ENCODE data around the gene CYP1B1.
"Not testable (repeated sequence)": the region's sequence is repeated elsewhere in the genome, so short reads cannot be mapped to it uniquely, and the experiment has no call there.

The CYP1B1 gene

DNA sequence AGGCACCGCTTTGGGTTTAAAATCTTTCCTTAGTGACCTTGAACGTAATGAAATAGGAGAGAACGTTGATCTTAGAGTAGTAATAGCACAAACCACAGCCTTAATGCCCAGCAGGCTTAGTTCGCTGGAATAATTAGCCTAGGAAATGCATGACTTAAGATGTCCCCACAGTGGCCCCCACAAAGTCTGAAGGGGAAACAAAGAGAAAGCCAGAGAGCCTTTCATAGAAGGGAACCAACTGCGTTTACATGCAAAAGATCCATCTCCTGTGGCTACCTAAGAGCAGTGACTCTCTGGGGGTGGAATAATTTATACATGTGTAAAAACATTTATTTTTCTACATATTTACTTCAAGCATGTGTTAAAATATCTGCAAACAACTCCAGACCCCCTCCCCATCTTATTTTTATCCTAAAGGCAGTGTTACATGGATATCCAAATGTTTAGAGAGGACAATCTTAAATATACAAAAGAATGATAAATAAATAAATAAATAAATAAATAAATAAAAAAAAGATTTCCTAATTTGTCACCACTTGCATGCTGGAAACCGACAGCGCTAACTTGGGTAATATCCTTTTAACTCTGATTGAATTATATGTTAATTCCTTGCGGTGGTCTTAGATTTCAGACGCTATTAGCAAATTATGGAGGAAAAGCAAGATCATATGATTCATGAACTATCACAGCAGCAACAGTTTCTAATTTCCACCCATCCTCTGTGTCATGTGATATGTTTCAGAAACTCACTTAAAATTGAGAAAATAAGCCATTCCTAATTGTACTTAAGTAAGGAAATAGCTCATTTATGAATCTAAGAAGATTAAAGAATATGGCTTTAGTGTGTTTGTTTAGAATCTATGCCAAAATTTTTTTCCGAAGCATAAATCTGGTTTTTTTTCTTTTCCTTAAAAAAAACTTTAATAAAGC, 23.4 kb upstream of the CYP1B1 start:
- in situ Hi-C loops (cut with MboI; ENCODE audit: low sequenced_read_pairs) = no loop called here

DNA sequence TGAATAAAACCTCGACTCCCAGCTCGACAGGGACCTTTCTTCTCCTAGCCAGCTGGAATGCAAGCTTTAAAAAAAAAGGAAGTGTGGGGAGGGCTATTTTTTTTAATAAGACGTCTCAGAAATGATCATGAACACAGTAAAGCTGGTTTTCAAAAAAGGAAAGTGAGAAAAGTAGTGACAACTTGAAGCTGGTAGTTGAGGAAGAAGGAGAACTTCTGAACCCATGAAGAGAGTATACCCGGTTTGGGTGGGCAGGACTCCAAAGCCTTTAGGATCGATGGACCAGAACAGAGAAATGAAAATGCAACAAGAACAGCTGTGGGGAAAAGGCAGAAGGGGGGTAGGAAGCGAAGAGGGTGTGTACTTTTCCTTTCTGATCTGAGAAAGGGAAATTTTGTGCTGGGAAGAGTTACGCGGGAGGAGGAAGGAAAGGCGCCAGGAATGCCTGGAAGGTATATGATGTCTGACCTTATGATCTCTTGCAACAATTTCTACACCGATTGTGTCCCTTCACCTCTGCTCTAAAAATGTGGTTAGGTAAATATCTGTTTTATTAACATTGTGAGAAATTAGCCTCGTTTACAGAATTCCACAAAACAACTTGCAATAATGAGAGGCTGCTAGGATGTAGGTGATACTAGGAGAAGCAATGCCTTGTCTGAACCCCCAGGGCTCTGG, 22.6 kb upstream of the CYP1B1 start:
- in situ Hi-C loops (cut with MboI; ENCODE audit: low sequenced_read_pairs) = no loop called here

DNA sequence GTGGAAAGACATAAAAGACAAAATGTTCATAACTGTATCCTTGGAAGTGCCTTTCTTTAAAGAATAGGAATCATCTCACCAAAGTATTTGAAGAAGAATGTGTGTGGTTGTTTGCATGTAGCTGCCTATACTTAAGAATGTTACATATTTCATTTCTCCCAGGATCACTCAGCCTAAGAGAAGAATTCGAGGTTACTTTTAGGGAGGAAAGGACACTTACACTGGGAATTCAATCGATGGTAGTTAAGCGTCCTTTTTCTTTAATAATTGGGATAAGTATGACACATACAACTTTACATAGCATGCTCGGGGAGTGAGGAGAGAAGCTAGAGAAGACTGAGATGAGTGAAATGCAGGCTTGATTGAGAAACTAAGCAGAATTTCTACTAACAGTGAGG, 22.0 kb upstream of the CYP1B1 start:
- in situ Hi-C loops (cut with MboI; ENCODE audit: low sequenced_read_pairs) = no loop called here

DNA sequence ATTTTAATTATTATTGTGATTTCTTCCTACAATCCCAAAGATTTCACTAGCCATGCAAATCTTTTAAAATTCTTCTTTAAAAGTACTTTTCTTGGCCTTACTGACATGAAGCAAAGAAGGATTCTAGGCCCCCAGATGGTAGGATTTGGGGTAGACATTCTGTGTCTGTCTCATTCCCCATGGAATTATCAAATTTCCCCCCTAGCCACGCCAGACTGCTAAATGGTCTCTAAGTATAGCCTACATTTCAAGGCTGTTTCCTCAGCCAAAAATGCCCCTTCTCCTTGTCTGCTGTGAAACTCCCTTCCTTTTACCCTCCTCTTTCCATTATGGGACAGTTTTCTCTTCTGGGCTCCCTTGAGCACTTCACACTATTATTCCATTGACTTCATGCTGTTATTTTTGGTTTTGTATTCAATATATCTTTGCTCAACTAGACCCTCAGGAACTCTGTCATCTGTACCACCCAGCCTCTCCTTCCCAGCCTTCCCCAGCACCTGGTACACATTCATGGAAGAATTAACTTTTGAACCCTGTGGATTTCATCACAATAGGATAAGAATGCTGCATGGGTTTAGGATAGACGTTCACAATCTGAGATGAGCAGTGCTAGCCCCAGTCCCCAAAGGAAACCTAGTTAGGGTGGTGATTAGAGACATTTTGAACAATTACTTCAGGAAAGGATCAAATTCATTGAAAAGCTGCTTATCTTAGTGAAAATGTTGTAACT, 21.5 kb upstream of the CYP1B1 start:
- in situ Hi-C loops (cut with MboI; ENCODE audit: low sequenced_read_pairs) = no loop called here

DNA sequence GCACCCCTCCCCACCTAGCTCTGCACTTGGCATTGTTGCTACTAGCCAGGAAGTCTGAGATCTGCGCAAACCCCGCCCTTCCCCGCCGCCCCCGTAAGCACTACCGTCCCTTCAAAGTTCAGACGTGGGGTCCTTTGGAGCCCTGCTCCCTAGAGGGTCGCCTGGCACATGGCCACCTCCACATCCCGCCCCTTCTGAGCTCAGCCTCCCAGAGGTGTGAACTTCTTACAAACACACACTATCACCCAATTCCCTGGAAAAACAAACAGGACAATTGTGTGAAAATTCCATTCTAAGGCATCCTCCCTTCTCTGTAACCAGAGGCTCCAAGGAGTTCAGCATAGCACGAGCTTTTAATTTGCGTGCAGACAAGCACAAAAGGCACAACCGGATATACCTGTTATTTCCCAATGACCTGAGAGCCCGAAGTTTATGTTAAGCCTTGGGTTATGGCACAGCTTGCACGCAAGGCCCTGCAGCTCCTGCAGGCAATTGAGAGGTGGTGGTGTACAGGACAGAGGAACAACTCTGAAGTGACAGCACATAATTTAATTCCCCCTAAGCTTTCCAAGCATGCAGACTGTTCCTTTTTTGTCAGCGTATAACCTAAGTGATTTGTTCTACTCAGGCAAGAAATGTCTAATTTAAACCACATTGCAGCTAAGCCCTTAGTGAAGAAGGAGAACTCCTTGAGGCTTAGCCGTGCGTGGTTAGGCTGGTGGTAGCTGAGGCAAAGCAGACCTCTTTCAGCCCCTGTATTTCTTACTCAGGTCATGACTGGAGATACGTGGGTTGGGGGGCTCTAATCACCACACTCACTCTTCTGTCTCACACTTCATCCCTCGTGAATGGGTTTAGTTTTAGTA, 20.3 kb upstream of the CYP1B1 start:
- in situ Hi-C loops (cut with MboI; ENCODE audit: low sequenced_read_pairs) = no loop called here

DNA sequence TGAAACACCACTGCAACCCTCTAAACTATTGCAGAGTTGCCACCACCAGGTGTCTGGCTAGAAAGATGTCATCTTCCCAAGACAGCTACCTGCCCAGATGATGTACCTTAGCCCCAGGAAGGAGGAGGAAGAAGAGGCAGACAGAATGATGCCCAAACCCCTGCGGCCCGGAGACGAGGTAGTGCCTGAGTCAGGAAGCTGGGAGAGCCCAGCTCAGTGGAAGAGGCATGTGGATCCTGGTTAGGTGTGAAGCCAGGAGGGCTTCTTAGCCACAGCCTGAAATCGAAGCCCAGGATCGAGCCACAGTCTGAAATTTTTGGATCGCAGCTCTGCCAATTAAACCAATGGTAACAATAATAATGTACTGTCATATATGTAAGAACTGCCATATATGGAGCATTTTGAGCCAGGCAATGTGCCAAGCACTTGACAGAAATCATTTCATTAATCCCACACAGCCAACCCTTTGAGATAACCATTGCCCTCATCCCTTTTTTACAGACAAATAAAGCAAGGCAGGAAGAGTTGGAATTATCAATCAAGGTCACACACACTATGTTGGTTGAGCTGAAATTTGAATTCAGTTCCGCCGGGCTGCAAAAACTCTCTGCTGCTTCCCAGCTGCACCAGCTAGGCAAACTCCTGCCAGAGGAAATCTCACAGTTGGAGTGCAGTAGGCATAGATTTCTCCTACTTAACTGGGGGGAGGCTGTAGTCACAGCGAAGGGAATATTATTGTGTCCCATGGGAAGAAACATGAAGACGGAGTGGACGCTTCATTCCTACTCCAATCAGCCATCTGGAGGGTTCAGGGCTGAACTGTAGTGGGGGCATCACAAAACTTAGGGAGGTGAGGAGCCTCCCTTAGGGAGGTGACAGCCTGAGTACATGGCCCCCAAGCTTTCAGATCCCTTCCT, 19.4 kb upstream of the CYP1B1 start:
- in situ Hi-C loops (cut with MboI; ENCODE audit: low sequenced_read_pairs) = no loop called here

DNA sequence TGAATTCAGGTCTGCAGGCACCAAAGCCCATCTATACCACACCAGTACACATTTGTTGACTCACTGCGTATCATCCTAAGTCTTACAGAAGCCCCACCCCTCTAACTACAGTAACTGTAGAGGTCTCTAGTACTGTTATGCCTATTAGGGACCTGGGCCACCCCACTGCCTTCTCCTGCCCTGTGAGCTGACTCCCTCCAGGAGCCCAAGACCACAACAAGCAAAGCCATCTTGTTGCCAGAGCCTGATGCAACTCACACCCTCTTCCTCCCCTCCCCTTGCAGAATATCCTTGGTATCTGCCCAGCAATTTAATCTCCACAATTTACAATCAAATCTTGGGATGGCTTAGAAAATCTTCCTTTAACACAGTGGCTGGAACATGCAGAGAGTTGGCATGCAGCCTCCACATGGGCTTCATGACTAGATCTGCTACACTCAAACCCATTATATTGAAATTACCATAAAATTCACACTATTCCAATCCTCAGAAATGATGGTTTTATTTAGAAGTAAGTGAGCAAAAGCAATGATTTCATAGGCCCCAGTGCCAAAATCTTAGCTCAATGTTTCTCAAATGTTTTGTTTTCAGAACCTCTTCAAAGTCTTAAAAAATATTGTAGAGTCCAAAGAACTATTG, 17.7 kb upstream of the CYP1B1 start:
- in situ Hi-C loops (cut with MboI; ENCODE audit: low sequenced_read_pairs) = no loop called here

DNA sequence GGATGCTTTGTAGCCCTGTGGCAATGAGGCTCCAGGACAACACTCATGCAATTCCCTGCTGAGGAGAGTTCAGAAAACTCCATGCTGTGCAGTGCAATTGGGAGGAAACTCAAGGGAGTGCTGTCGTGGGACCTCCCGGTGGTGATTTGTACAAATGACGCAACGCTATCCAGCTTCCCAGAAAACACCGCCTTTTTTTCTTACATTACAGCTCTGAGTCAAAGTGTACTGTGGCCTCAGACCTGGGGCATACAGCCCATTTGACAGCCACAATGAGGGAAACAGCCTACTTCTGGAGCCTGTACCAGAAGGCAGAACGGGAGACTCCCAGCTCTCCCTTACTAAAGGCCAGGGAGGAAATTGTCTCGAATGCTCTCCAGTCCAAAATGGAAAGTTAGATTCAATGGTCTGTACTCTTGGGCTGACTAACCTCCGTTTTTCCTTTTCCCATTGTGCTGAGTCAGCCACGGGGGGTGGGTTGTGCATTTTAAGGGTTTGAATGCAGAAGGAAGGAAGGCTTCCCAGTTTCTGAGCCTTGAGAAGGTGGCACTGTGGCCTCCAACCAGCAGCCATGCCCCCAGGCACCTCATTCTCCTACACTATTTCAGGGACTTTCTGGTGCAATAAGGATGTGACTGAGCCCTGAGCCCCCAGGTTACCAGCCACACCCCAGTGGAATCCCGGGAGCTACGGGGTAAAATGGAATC, 16.4 kb upstream of the CYP1B1 start:
- in situ Hi-C loops (cut with MboI; ENCODE audit: low sequenced_read_pairs) = no loop called here

DNA sequence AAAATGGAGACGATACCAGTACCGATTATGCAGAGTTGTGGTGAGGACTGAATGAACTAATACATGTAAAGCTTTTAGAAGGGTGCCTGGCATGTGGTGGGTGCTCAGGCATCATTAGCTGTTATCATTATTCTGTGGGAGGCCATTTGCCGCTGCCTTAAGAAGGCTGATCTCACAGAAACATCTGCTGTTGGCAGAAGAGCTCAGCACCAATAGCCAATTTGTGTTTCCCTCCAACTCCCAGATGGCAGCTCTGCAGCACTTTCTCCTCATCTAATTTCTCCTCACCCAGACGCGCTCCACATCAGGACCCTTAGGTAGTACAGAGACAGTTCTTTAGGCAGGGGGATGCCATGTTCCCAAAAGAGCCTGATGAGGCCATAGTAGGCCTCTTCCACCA, 15.8 kb upstream of the CYP1B1 start:
- in situ Hi-C loops (cut with MboI; ENCODE audit: low sequenced_read_pairs) = no loop called here

DNA sequence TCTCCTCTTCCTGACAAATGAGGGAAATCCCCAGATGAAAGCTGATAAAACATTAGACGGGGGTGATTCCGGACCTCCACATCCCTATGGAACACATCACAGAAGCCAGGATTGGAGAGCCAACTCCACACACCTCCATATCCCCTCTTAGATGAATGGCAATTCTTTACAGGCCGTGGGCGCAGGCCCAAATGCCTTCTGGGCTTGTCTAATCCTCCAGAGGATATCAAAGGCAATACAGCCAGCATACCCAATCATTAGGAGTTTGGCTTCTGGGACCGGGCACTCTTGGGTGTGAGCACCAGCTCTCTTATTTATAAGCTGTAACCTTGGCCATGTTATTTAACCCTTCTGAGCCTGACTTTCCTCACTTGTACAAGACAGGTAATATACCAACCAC, 15.0 kb upstream of the CYP1B1 start:
- in situ Hi-C loops (cut with MboI; ENCODE audit: low sequenced_read_pairs) = no loop called here

DNA sequence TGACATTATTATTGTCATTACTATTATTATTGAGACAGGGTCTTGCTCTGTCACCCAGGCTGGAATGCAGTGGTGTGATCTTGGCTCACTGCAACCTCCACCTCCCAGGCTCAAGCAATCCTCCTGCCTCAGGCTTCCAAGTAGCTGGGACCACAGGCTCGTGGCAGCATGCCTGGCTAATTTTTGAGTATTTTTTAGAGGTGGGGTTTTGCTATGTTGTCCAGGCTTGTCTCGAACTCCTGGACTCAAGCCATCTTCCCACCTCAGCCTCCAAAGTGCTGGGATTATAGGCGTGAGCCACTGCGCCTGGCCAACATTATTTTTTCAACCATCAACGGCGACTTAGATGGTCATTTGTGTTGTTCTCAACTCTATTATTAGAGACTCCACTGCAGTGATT, 14.3 kb upstream of the CYP1B1 start:
- in situ Hi-C loops (cut with MboI; ENCODE audit: low sequenced_read_pairs) = not testable (repeated sequence)

DNA sequence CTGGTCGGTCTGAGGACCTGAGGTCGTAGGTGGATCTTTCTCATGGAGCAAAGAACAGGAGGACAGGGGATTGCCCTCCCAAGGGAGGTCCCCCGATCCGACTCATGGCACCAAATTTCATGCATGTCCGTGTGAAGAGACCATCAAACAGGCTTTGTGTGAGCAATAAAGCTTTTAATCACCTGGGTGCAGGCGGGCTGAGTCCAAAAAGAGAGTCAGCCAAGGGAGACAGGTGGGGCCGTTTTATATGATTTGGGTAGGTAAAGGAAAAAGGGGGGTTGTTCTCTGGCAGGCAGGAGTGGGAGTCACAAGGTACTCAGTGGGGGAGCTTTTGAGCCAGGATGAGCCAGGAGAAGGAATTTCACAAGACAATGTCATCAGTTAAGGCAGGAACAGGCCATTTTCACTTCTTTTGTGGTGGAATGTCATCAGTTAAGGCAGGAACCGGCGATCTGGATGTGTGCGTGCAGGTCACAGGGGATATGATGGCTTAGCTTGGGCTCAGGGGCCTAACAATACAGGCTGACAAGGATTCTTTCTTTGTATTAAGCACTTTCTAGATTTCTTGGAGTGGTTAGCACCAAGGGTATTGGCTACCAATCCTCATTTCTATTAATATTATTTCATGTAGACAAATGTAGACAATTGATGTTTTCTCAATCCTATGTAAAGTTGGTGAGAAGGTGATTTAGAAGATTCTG, 10.2 kb upstream of the CYP1B1 start:
- in situ Hi-C loops (cut with MboI; ENCODE audit: low sequenced_read_pairs) = not testable (repeated sequence)

DNA sequence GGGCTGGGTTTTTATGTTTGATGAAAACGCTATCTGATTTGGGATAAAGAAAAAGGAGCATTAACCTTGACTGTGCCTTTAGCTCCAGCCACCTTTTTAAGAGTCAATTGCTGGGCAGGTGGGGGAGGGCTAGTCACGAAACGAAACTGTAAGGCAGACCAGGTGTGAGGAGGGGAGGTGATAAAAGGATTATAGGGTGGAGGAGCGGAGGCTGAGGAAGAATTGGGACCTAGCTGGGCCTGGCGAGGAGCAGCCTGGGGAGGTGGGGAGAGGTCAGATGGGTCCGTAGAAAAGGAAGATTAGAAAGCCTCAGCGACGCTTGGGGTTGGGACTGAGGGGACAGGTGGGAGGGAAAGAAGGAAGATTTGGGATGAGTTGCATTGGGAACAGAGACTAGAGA, 8.6 kb upstream of the CYP1B1 start:
- in situ Hi-C loops (cut with MboI; ENCODE audit: low sequenced_read_pairs) = not testable (repeated sequence)

DNA sequence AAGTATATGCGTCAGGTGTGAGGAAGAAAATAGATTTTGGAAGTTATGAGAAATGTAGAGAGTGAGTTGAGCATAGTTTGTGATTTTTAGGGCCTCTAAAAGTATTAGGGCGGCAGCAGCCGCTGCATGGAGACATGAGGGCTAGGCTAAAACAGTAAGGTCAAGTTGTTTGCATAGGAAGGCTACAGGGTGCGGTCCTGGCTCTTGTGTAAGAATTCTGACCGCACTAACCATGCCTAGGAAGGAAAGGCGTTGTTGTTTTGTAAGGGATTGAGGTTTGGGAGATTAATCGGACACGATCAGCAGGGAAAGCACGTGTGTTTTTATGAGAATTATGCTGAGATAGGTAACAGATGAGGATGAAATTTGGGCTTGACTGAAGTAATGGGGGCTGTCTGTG, 6.8 kb upstream of the CYP1B1 start:
- in situ Hi-C loops (cut with MboI; ENCODE audit: low sequenced_read_pairs) = not testable (repeated sequence)

DNA sequence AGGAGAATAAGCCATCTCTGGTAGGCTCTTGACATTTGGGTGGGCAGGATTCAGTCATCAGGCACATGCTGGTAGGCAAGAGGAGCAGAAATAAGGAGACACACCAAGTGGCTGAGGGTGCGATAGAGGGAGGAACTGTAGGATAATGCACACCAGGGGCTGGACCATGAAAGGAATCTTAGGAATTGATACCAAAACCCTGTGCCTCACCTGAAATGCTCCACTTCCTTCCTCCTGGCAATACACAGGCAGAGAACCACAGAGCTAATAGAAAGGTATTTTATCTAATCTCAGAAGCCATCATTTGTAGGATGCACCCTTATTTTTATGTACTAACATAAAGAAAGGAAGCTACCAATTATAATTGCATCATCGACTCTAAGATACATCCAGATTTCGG, 4.4 kb upstream of the CYP1B1 start:
- in situ Hi-C loops (cut with MboI; ENCODE audit: low sequenced_read_pairs) = no loop called here

DNA sequence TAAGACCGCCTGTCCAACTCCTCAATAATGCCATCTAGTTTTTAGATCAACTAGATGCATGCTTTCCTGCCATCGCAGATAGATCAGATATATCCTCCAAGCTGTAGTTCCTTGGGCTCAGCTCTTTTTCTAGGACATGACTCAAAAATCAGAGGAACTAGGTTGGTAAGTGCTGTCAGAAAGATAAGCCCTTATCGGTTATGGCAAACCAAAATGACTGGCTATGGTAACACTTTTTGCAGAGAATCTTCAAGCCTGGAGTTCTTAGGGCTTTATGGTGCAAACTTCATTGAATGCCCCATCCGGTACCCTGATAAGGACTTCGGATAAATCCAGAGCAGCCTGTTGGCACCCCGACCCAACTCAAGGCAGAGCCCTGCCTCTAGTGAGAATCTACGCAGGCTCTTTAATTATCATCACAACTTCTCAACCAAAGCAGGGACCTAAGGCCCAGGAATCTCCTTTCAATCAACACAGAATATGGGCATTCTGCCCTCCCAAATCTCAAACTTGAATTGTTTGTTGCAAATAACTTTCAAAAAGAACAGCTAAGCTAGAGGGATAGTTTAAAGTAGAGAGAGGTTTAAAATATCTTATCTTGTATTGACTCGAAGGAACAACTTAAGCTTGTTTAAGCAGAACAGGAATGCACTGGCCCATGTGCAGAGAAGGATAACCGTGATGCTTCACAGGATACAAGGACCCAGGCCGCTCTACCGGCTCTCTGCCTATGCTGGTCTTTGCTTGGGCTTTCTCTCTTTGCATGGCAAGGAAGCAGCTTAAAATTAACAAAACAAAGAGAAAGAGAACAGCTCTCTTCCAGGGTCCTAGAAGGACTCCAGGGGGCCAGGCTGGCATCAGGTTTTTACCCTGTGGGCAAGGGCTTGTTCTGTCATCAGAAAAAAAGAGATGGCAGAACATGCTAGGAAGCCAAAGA, 3.4 kb upstream of the CYP1B1 start:
- in situ Hi-C loops (cut with MboI; ENCODE audit: low sequenced_read_pairs) = no loop called here

DNA sequence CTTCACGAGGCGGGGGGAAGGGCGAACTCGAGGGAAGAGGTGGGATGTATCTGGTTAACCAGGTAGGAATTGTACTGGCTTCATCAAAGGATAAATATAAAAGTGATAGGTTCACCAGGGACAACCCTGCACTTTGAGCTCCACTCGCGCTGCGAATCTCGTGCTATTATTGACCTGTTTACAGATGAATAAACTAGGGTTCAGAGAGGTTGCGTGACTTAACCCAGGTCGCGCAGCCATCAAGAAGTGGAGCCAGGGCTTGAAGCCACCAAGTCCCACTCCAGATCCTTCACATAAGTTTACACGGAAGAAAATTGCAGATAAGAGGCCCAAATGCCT, 1.4 kb upstream of the CYP1B1 start:
- in situ Hi-C loops (cut with MboI; ENCODE audit: low sequenced_read_pairs) = no loop called here

All from hTERT RPE-1 (cell line).